ENCODE measurements around the gene HACD2. TPM values are rescaled to one million over a fixed set of nuclear protein-coding genes. Genes with fewer than 3 reads are reported as not detected.

The HACD2 gene, protein sequence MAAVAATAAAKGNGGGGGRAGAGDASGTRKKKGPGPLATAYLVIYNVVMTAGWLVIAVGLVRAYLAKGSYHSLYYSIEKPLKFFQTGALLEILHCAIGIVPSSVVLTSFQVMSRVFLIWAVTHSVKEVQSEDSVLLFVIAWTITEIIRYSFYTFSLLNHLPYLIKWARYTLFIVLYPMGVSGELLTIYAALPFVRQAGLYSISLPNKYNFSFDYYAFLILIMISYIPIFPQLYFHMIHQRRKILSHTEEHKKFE
- 14.5 TPM for polyA plus RNA-seq (2012; ENCODE audit: insufficient read depth, insufficient read length)

DNA sequence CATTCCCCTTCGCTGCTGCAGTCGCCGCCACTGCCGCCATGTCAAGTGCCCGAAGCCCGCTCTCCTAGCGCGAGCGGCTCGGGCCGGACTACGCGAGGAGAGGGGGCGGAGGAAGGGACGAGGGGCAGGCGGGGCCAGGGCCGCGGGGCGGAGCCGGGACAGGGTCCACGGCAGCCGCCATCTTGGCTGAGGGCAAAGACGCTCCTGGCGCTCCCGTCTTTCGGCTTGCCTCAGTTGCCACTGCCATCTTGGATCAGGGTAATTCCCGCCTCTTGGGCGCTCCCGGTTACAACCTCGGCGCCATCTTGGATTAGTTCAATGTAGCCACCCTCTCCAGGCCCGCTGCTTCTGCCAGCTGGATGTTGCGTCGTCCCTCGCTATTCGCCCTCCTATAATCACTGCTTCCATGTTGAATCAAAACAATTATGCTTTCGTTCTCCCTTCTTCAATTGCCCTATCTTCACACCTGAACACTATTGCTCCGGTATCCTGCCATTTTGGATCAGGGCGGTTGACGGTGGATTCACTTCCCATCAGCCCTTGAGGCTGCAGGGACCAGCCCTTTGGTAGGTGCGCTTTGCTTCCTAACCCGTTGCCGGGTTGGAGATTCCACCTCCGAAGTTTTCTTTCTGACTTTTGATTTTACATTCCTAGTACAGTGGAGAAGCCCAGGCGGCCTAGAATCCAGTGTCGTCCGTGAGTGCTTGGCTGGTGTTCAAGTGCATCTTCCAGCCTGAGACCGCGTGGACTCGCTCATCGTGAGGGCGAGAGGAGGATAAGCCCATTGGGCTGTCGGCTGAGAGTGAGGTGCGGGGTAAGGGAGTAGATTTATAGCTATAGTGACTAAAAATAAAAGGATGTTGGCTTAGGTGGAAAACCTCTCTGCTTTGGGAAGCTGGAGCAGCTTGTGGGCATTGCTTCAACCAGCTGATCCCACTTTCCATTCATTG lies at the start of gene HACD2:
TSS of gene HACD2 (minus strand) at position 66 of the 950 bp plus-strand sequence. CDS start at position 40, 26 bp downstream.
- H3K4me3 ChIP-seq (ENCODE audit: low read length) = peak within 1 kb of the TSS; percentile 96
- peak; percentile 97 for DNase-seq (ENCODE audit: low read depth, low spot score)

DNA sequence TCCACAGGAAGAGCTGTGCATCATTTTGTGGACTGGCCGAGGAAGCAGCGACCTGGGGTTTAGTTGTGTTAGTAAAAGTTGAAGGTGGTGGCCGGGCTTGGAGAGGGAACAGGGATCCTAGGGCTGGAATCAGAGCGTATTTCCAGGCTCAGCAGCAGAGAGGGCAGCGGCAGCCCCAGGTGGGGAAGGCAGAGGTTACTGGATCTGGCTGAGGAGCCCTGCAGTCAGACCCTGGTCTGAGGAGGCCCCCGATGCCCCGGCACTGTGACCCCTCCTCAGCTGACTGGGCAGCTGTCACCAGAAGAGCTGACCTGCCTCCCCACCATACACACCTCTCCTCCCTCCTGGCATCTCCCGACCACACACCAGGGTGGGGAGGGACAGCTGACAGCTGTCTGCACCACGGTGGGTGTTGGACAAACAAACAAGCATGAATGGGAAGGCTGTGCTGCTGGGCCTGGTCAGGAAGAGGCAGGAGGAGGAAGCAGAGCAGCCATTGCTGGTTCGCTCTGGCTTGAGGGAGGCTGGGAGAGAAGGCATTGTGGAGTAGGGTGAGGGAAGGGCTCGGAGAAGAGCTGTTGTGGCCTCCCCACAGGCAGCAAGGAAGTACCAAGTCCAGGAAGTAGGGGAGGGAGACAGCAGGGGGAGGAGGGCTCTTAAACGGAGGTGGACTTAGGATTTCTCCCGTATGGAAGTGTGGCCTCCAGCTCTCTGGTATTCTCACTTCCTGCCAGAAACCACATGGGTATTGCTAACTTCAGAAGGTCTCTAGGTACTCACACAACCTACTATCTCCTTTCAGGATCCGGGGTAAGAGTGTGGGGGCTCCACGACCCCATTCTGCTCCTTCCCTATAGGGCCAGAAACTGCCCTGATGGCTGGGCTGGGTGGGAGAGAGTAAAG lies 49.5 kb upstream of the HACD2 start:
- DNase-seq (ENCODE audit: low read depth, low spot score) = no peak

GRCh38 chr3:123633530-123633929 lies 48.7 kb upstream of the HACD2 start:
- no peak overlapping the region for H3K4me3 ChIP-seq (ENCODE audit: low read length)
- no peak for DNase-seq (ENCODE audit: low read depth, low spot score)

More for the DNA sequence above, 49.5 kb upstream of the HACD2 start:
- H3K4me3 ChIP-seq (ENCODE audit: low read length) = no peak overlapping the region

DNA sequence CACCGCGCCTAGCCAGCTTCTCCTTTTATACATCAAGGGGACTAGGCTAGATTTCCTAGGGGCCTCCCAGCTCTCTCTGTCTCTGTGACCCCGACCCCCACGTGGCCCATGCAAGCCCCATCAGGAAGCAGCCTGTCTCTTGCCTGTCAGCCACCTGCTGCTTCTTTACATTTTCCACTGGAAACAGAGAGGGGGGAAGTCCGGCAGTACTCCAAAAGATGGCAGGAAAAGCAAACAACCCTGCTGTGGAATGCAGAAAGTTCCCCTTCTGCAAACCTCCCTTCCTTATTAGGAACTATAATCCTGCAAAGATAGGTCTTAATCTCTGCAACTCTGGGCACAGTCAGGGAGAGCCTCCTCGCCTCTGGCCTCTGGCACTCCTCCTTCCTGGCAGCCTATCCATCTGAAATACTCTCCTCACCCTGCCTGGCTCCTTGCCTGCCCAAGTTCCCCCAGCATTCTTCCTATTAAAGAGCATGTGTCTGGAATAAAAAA lies 47.4 kb upstream of the HACD2 start:
- no peak overlapping the region for H3K4me3 ChIP-seq (ENCODE audit: low read length)
- no peak for DNase-seq (ENCODE audit: low read depth, low spot score)

DNA sequence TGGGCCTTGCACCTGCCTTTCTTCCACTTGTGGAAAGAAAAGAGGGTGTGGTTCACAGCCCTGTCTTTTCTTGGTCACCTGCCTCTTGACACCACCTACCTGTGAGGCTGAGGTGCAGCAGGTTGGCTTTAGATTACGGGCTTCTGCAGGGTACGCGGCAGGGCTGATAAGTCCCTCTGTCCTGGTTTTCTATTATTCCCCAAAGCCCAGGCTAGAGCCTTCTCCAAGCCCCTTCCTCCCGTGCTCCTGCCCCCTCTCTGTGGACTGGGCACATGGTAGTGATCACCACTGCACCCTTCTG lies 44.8 kb upstream of the HACD2 start:
- H3K4me3 ChIP-seq (ENCODE audit: low read length) = no peak overlapping the region
- DNase-seq (ENCODE audit: low read depth, low spot score) = no peak

- DNase-seq (ENCODE audit: low read depth, low spot score) = no peak
- no peak overlapping the region for H3K4me3 ChIP-seq (ENCODE audit: low read length)
Observed at GRCh38 chr3:123628996-123629746, 44.3 kb upstream of the HACD2 start.

GRCh38 chr3:123627673-123628670 lies 43.1 kb upstream of the HACD2 start:
- no peak for DNase-seq (ENCODE audit: low read depth, low spot score)
- no peak overlapping the region for H3K4me3 ChIP-seq (ENCODE audit: low read length)

DNA sequence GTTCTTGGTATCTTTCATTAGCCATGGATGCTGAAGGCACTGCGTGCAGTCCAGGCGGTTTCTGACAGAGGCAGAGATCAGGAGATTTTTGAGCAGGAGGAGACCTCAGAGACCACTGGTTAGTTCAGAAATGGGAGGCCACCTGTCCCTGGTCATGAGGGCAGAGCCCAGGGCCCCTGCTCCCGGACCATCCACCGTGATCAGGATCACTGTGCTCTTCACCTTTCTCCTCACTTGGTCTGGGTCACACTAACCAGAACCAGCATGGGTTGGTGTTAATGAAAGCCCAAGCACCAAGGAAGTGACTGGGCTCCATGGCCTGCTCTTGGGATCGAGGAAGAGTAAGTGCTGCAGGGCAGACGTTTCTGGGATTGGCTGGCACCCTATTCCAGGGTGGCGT lies 42.0 kb upstream of the HACD2 start:
- DNase-seq (ENCODE audit: low read depth, low spot score) = no peak
- no peak overlapping the region for H3K4me3 ChIP-seq (ENCODE audit: low read length)

DNA sequence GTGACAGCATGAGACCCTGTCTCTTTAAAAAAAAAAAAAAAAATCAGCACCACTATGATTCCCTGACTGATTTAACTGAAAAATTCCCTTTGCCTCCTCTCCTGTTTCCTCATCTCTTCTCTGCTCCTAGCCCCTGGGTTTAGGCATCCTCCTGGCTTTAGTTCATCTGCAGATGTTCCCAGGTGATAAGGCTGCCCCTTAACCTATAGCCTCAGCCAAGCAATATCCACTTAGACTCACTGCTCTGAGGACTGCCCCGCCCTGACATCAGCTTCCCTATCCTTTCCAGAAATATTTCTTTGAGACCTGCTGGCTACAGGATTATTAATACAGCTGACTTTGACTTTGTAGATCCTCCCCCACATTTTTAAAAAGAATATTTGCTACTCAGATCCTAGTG lies 39.4 kb upstream of the HACD2 start:
- DNase-seq (ENCODE audit: low read depth, low spot score) = no peak
- H3K4me3 ChIP-seq (ENCODE audit: low read length) = no peak overlapping the region

DNA sequence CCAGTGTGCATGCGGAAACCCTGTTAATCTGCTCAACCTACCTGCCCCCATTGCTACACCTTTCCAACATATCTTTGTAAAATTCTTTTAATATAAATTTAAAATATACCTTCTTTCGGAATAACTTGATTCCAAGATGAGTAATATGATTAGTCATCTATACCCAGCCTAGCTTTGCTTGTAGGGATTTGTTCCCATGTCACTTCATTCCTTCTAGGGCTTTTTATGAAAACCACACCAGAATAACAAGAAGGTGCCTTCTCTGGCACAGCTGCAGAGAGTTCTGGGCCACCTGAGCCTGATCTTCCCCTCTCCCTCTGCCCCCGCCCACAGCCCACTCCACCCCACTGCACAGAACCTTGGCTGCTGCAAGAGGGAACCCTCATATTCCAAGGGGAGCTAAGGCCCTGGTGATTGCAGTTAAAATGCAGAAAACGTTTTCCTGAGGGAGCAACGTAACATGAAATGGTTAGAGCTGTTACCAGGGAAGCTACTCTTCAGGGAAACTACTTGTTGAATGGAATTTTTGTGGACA lies 38.6 kb upstream of the HACD2 start:
- DNase-seq (ENCODE audit: low read depth, low spot score) = no peak
- H3K4me3 ChIP-seq (ENCODE audit: low read length) = no peak overlapping the region

GRCh38 chr3:123622766-123623165 lies 37.9 kb upstream of the HACD2 start:
- no peak for DNase-seq (ENCODE audit: low read depth, low spot score)
- H3K4me3 ChIP-seq (ENCODE audit: low read length) = no peak overlapping the region

GRCh38 chr3:123621850-123622189 lies 37.0 kb upstream of the HACD2 start:
- DNase-seq (ENCODE audit: low read depth, low spot score) = no peak

DNA sequence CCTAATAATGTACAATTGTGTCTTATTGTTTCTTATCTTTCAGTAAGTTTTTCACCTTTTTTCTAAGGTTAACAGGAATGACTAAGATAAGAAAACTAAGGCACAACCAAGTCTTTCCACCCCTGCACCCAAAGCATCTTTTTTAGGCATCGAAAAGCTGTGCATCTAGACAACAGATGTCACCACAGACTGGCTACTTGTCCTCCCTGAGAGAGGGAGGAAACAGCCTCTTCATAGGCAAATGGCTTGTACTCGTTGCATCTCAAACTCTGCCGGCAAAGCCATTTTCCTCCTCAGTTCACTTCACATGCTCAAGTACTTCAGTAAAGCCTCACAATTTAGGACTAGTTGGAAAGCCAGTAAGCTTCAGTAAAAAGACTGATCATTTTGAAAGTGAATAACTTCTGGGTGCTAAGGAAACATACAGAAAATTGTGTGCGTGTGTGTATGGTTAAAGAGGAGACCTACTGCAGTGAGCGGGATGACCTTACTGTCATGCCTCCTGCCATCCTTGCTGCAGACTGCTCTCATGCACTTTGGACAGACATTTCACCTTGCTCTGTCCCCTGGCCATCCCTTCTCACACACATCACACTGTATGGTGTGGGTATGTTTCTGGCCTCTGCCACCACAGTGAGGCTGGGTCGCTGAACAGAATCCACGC lies 36.5 kb upstream of the HACD2 start:
- no peak overlapping the region for H3K4me3 ChIP-seq (ENCODE audit: low read length)
- DNase-seq (ENCODE audit: low read depth, low spot score) = no peak

More at GRCh38 chr3:123621850-123622189, 37.0 kb upstream of the HACD2 start:
- H3K4me3 ChIP-seq (ENCODE audit: low read length) = no peak overlapping the region

DNA sequence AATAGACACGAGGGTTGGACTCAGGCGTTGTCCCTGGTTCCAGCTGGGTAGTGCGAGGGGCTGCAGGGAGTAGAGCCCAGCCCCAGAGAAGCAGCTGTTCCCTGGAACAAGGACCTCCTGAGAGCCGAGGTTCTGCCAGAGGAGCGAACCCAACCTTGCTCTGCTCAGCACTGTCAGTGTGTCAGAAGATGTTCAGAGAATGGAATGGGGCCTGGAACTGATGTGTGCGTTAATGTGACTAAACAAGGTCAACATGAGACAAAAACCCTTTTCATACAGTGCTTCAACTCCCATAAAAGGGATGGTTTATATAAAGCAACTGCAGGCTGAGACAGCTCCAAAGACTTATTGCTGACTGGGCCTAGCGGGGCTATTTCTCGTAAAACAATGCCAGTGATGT lies 35.5 kb upstream of the HACD2 start:
- DNase-seq (ENCODE audit: low read depth, low spot score) = no peak

DNA sequence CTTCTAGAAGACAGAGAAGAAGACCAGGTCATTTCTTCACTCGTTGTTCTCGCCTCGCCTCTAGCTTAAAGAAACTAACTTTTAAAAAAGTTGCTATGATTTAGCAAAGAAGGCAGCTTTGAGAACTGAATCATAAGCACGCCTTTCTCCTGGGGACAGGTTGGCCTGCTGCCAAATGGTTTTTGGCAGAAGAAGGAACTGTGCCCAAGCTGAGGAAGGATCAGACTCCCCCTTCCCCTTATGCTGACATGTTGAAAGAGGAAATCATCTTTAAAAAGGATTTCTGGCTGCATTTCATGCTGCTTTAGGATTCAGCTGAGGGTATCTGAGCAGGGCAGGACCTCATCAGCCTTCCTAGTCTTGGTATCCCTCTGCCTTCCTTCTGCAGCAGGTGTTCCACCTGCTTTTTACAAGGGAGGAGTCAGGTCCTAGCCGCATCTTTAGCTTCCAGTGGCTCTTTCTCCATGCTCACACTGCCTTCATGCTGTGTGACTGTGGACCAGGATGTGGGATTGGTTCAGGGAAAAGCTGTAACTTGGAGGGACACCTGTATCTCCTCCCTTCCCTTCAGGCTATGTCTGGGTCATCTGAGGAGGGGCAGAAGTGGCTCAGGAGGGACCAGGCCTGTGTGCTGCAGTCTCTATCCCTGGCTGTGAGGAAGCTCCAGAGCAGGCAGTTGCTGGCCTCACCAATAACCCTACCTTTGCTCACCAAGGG lies 34.1 kb upstream of the HACD2 start:
- H3K4me3 ChIP-seq (ENCODE audit: low read length) = no peak overlapping the region
- DNase-seq (ENCODE audit: low read depth, low spot score) = no peak

More for the DNA sequence above, 35.5 kb upstream of the HACD2 start:
- no peak overlapping the region for H3K4me3 ChIP-seq (ENCODE audit: low read length)

DNA sequence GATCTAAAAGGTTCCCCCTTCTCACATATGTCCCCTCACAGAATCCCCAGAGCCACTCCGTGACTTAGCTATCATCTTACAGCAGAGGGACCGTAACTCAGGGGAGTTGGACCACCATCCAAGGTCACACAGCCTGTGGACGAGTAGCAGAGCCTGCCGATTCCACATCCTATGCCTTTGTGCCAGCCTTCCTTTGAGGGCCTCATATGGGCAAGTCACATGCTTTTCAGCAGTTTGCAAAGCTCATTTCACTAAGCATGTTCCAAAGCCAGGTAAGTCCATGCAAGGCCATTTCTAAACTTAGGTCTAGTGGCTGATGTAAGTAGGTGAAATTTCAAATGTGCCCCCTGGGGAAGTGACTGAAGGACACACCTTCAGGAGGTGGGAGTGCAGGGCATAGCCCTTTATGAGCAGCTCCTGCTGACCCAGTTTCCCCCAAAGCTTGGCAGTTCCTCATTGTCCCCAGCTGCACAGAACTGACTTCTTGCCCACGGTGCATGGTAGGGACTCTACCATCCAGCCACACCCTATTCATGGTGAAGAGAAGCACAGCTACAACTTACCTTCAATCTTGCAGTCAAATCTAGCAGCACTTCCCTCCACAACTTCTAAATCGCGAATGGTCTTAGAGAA lies 33.3 kb upstream of the HACD2 start:
- H3K4me3 ChIP-seq (ENCODE audit: low read length) = no peak overlapping the region
- DNase-seq (ENCODE audit: low read depth, low spot score) = no peak
